HepG2 (cell line): ENCODE measurements around the gene STARD13. TPM values are rescaled to one million over a fixed set of nuclear protein-coding genes. Genes with fewer than 3 reads are reported as not detected.

Experiments
- ATAC-seq: fragments of 200-7000 bp; cut with Tn5 transposase; 3 replicates; pipeline ENCODE4 v1.9.1; 2020; ENCODE audit warnings: mild to moderate bottlenecking, moderate library complexity
- BruUV-seq: library from RNA; stranded (reverse); fragments of 400-500 nt; replicated peaks from 2 replicates; lab custom pipeline; 2021; lab: Mats Ljungman, UMichigan
- CTCF ChIA-PET: fragments of 300-600 bp; formaldehyde crosslinking; extraction: SDS; loops from one replicate; lab custom pipeline; 2021; ENCODE audit warnings: low total read pairs, inconsistent platforms, low intra/inter-chr PET ratio; lab: Yijun Ruan, JAX
- POLR2A ChIA-PET: fragments of 350-600 bp; sonication (Branson Sonifier 250); formaldehyde crosslinking; loops from one replicate; lab custom pipeline; 2020; ENCODE audit warnings: antibody characterized with exemption, inconsistent platforms; lab: Yijun Ruan, JAX
- DNase-seq: peaks from one replicate; pipeline ENCODE4 v3.0.0-alpha.2; 2015; ENCODE audit warnings: low spot score
- FAIRE-seq: peaks from 3 replicates; lab custom pipeline; 2011; peaks lifted over from hg19 to GRCh38; lab: Jason Lieb, UNC
- H2AFZ ChIP-seq: one replicate; pipeline ENCODE4 v1.6.1; 2011; ENCODE audit warnings: low read length, inconsistent platforms
- H3K27ac ChIP-seq: fragments of 300-600 bp; 3 replicates; pipeline ENCODE4 v1.8.0; 2011; ENCODE audit warnings: mixed run types, mild to moderate bottlenecking, mixed read lengths, low read length, inconsistent platforms; ENCODE audit not compliant: insufficient read depth; ENCODE audit errors: extremely low read length
- H3K27me3 ChIP-seq, 2 experiments: fragments of 200-600 bp in 1 of 2; 2 replicates in 1 of 2; 3 replicates in 1 of 2; pipeline versions ENCODE4 v1.6.0 to v1.8.0; 2011; ENCODE audit warnings: low read length in 2 of 2, mild to moderate bottlenecking in 2 of 2, moderate library complexity in 2 of 2, inconsistent platforms in 1 of 2; ENCODE audit not compliant: insufficient read depth in 2 of 2, control insufficient read depth in 1 of 2
- H3K36me3 ChIP-seq, 2 experiments: fragments of 200-600 bp in 1 of 2; replicated peaks in 1 of 2; 2 replicates in 1 of 2; 3 replicates in 1 of 2; pipeline versions ENCODE4 v1.5.1 to v1.8.0; 2011; ENCODE audit warnings: low read length in 2 of 2, inconsistent platforms in 1 of 2; ENCODE audit not compliant: insufficient read depth in 2 of 2, control insufficient read depth in 1 of 2
- H3K4me1 ChIP-seq: 2 replicates; pipeline ENCODE4 v1.5.1; 2012; ENCODE audit warnings: low read length, inconsistent platforms; ENCODE audit not compliant: insufficient read depth
- H3K4me2 ChIP-seq: 2 replicates; pipeline ENCODE4 v1.6.0; 2011; ENCODE audit warnings: low read depth, low read length, inconsistent platforms
- H3K4me3 ChIP-seq, 3 experiments: fragments of 200-600 bp in 1 of 3; sonication (generic), shearing (Covaris generic) in 1 of 3; replicated peaks in 1 of 3; 2 replicates each; pipeline ENCODE4 v1.5.1; 2011 to 2016; ENCODE audit warnings: low read length in 3 of 3, inconsistent platforms in 2 of 3, low read depth in 2 of 3, mild to moderate bottlenecking in 2 of 3, control low read depth in 1 of 3, mixed read lengths in 1 of 3; ENCODE audit not compliant: insufficient read depth in 1 of 3
- H3K79me2 ChIP-seq: one replicate; pipeline ENCODE4 v1.6.1; 2011; ENCODE audit warnings: low read length, inconsistent platforms; ENCODE audit not compliant: insufficient read depth
- H3K9ac ChIP-seq: 2 replicates; pipeline ENCODE4 v1.6.0; 2011; ENCODE audit warnings: mild to moderate bottlenecking, low read depth, low read length, inconsistent platforms; ENCODE audit not compliant: insufficient read depth
- H3K9me3 ChIP-seq: 2 replicates; pipeline ENCODE4 v1.5.1; 2012; ENCODE audit warnings: mild to moderate bottlenecking, low read length
- H4K20me1 ChIP-seq: 2 replicates; pipeline ENCODE4 v1.6.0; 2011; ENCODE audit warnings: inconsistent platforms, mild to moderate bottlenecking, low read length, moderate library complexity; ENCODE audit not compliant: insufficient read depth
- ERF ChIP-seq: IDR thresholded peaks from 2 replicates; pipeline ENCODE4 v1.6.1; 2018; ENCODE audit warnings: missing biosample characterization, missing genetic modification reagents
- EZH2 ChIP-seq: conservative IDR thresholded peaks from 2 replicates; pipeline ENCODE4 v1.6.1; 2012; ENCODE audit warnings: mild to moderate bottlenecking, low read depth, low read length, moderate library complexity
- GLMP ChIP-seq: sonication (generic); formaldehyde crosslinking; IDR thresholded peaks from 2 replicates; pipeline ENCODE4 v1.9.0; 2021; ENCODE audit warnings: missing genetic modification reagents, mild to moderate bottlenecking, borderline replicate concordance
- JUND ChIP-seq: sonication (generic); formaldehyde crosslinking; IDR thresholded peaks from 2 replicates; pipeline ENCODE4 v1.8.0; 2022; ENCODE audit warnings: mild to moderate bottlenecking, missing genetic modification reagents
- KLF6 ChIP-seq: IDR thresholded peaks from 2 replicates; pipeline ENCODE4 v1.8.0; 2016; ENCODE audit warnings: missing biosample characterization, missing genetic modification reagents
- PAF1 ChIP-seq: IDR thresholded peaks from 2 replicates; pipeline ENCODE4 v1.6.1; 2016; ENCODE audit warnings: missing genetic modification reagents, missing compliant biosample characterization
- ZBTB4 ChIP-seq: sonication (generic); formaldehyde crosslinking; IDR thresholded peaks from 2 replicates; pipeline ENCODE4 v1.4.0; 2020; ENCODE audit warnings: missing genetic modification reagents, mild to moderate bottlenecking, borderline replicate concordance
- ZBTB42 ChIP-seq: sonication (generic); formaldehyde crosslinking; IDR thresholded peaks from 2 replicates; pipeline ENCODE4 v1.5.0; 2020; ENCODE audit warnings: mild to moderate bottlenecking, missing genetic modification reagents
- ZNF12 ChIP-seq: sonication (generic); formaldehyde crosslinking; IDR thresholded peaks from 2 replicates; pipeline ENCODE4 v1.5.0; 2020; ENCODE audit warnings: missing genetic modification reagents
- ZNF207 ChIP-seq: fragments of 450-650 bp; IDR thresholded peaks from 2 replicates; pipeline ENCODE4 v1.6.1; 2016; ENCODE audit warnings: antibody characterized with exemption, borderline replicate concordance
- ZNF569 ChIP-seq: sonication (generic); formaldehyde crosslinking; IDR thresholded peaks from 2 replicates; pipeline ENCODE4 v1.5.0; 2020; ENCODE audit warnings: mild to moderate bottlenecking, missing genetic modification reagents, moderate library complexity, borderline replicate concordance
- ZNF597 ChIP-seq: sonication (generic); formaldehyde crosslinking; IDR thresholded peaks from 2 replicates; pipeline ENCODE4 v1.5.0; 2020; ENCODE audit warnings: missing genetic modification reagents
- ZNF720 ChIP-seq: sonication (generic); formaldehyde crosslinking; IDR thresholded peaks from 2 replicates; pipeline ENCODE4 v1.4.0; 2020; ENCODE audit warnings: missing genetic modification reagents
- ZNF773 ChIP-seq: sonication (generic); formaldehyde crosslinking; IDR thresholded peaks from 2 replicates; pipeline ENCODE4 v1.4.0; 2020; ENCODE audit warnings: missing genetic modification reagents, borderline replicate concordance
- WGBS: methylation state at CpG from one replicate; pipeline ENCODE4 v1.1.6; 2017; ENCODE audit warnings: low lambda C conversion rate; 5-methylcytosine and 5-hydroxymethylcytosine counted together
- in situ Hi-C: cut with HindIII; loops from 2 replicates; pipeline ENCODE4 v1.10.0; 2017; ENCODE audit warnings: low pct_unique_long_range_greater_than_20kb; ENCODE audit not compliant: extremely low pct_ligation_motif_present
- intact Hi-C: fragments of 100-400 bp; cut with micrococcal nuclease; formaldehyde crosslinking; loops from one replicate; pipeline ENCODE4 v1.10.0; 2022; ENCODE audit not compliant: unreplicated experiment
- polyA plus RNA-seq, 8 experiments: library from polyadenylated mRNA; depleted of rRNA in 3 of 8; stranded (reverse) in 7 of 8; unstranded in 1 of 8; fragments of >200 nt; fragmentation: Illumina TruSeq in 4 of 8; extraction: Trizol in 4 of 8; gene quantifications; 2 replicates each; pipeline versions ENCODE4 v1.2.1 to v1.2.3, GENCODE V29; 2011 to 2016; ENCODE audit warnings: low read depth in 4 of 8, missing spikeins in 1 of 8, mixed read lengths in 1 of 8; ENCODE audit not compliant: insufficient read depth in 1 of 8
- total RNA-seq, 5 experiments: library from RNA; depleted of rRNA; stranded (reverse); fragments of >200 nt; fragmentation: Illumina TruSeq; extraction: Trizol; gene quantifications; 2 replicates each; pipeline ENCODE4 v1.2.3, GENCODE V29; 2016; ENCODE audit warnings: low read depth in 1 of 5
- TF ChIP-seq, protein P1 (sequence below): sonication (generic); formaldehyde crosslinking; IDR thresholded peaks from 2 replicates; pipeline ENCODE4 v1.8.0; 2022; ENCODE audit warnings: mild to moderate bottlenecking, missing genetic modification reagents, moderate library complexity

The STARD13 gene
- total and polyA plus RNA-seq, 2 of the 13 experiments (the other 11 are each of a cell fraction or from before 2014, with no cell fraction given): 12.8 to 14.3 TPM

DNA sequence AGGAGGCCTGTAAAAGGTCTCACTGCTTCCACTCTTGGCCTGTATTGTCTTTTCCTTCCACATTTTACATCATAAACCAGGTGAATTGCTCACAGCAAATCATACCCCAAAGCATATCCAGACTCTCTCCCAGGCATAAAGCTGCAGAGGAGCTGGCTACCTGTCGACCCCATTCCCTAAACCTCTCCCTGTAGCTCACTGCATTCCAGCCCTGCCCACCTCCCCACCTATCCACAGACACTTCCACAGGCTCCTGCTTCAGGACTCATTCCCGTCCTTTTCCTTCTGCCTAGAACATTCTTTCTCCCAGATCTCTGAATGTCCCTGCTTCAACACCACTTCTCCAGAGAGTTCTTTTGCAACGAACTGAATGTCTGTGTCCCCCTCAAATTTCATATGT, 46.4 kb upstream of the STARD13 start:
- Histone ChIP-seq H3K9me3 (no peaks in the 10 kb centered on the region), H3K4me3 (no peak overlapping the region), H3K27ac (no peak overlapping the region), H3K36me3 (no peaks in the 10 kb centered on the region), H4K20me1 (no peaks in the 10 kb centered on the region), H3K4me2 (no peak overlapping the region), H2AFZ (no peak overlapping the region), H3K79me2 (no peaks in the 10 kb centered on the region), H3K27me3 (no peaks in the 10 kb centered on the region), H3K4me1 (no peaks in the 10 kb centered on the region), H3K9ac (no peak overlapping the region)
- TF ChIP-seq ZBTB42 (no peak), GLMP (CRISPR knock-in tag) (no peak), JUND (CRISPR knock-in tag) (no peak), ZNF569 (CRISPR knock-in tag) (no peak), KLF6 (no peak), ERF (no peak), ZNF12 (CRISPR knock-in tag) (no peak), ZNF597 (no peak), PAF1 (CRISPR knock-in tag) (no peak), ZNF773 (no peak), ZBTB4 (CRISPR knock-in tag) (no peak), ZNF720 (CRISPR knock-in tag) (no peak), ZNF207 (no peak), EZH2 (no peak)
- TF ChIP-seq, protein P1, sequence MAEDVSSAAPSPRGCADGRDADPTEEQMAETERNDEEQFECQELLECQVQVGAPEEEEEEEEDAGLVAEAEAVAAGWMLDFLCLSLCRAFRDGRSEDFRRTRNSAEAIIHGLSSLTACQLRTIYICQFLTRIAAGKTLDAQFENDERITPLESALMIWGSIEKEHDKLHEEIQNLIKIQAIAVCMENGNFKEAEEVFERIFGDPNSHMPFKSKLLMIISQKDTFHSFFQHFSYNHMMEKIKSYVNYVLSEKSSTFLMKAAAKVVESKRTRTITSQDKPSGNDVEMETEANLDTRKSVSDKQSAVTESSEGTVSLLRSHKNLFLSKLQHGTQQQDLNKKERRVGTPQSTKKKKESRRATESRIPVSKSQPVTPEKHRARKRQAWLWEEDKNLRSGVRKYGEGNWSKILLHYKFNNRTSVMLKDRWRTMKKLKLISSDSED: no peak
- ChIA-PET POLR2A (no interaction called here), CTCF (no interaction called here)
- ATAC-seq: no peak
- BruUV-seq: no TSS peak
- intact Hi-C loops (no loop called here), in situ Hi-C loops (no loop called here)
- FAIRE-seq: no peak
- WGBS: 80% methylated on average over 3 of the region's 3 CpGs
- DNase-seq: no peak
